Vagina (tissue), 2 donors: ENCODE measurements around the gene ACOT13.
"Not testable (repeated sequence)": the region's sequence is repeated elsewhere in the genome, so short reads cannot be mapped to it uniquely, and the experiment has no call there.

Source experiments
- CTCF ChIP-seq, 3 experiments: fragments of 450-650 bp in 2 of 3; fragments of 200-600 bp in 1 of 3; sonication (generic) in 1 of 3; IDR thresholded peaks; one replicate each; pipeline ENCODE4 v1.5.1; 2017 to 2019; ENCODE audit warnings: antibody characterized with exemption in 3 of 3, mild to moderate bottlenecking in 2 of 3, moderate library complexity in 2 of 3
- POLR2A ChIP-seq, 2 donors: fragments of 450-650 bp; IDR thresholded peaks; one replicate each; pipeline ENCODE4 v1.6.1; 2017; ENCODE audit warnings: antibody characterized with exemption in 2 of 2, mild to moderate bottlenecking in 2 of 2, moderate library complexity in 2 of 2
- POLR2AphosphoS5 ChIP-seq, 2 donors: sonication (generic); formaldehyde crosslinking; IDR thresholded peaks; one replicate each; pipeline ENCODE4 v1.9.0; 2017; ENCODE audit warnings: antibody characterized with exemption in 2 of 2, mild to moderate bottlenecking in 2 of 2, low read depth in 1 of 2; ENCODE audit not compliant: insufficient read depth in 1 of 2

DNA sequence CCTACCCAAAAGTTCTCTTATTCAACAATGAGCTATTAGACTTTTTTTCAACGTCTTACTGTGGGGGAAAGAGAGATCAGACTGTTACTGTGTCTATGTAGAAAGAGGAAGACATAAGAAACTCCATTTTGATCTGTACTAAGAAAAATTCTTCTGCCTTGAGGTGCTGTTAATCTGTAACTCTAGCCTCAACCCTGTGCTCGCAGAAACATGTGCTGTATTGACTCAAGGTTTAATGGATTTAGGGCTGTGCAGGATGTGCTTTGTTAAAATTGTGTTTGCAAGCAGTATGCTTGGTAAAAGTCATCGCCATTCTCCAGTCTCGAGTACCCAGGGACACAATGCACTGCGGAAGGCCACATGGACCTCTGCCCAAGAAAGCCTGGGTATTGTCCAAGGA, 5.1 kb upstream of the ACOT13 start:
- not testable (repeated sequence) for TF ChIP-seq CTCF (IDR thresholded peaks at IDR 0.05); POLR2AphosphoS5 (IDR thresholded peaks at IDR 0.05; ENCODE audit: insufficient read depth in 1 of 2, low read depth in 1 of 2); POLR2A (IDR thresholded peaks at IDR 0.05)
